ENCODE results near the gene MTMR12. TPM values are rescaled to one million over a fixed set of nuclear protein-coding genes. Genes with fewer than 3 reads are reported as not detected.

The MTMR12 gene
- total RNA-seq, 1 experiment from 2014 or later = 44.5 TPM

- no peaks in the 10 kb centered on the region for H3F3A ChIP-seq (ENCODE audit: insufficient read depth, low read depth)
- H3K9me2 ChIP-seq (ENCODE audit: insufficient read depth) = no peaks in the 10 kb centered on the region
- CTCF ChIA-PET = interaction anchor here (0.8 to 4.2 kb wide), 6 partner anchors 50 to 506 kb away, joined by 3 to 19 read pairs (median 6); no protein-coding TSS in a partner anchor
- TF ChIP-seq, protein P1, sequence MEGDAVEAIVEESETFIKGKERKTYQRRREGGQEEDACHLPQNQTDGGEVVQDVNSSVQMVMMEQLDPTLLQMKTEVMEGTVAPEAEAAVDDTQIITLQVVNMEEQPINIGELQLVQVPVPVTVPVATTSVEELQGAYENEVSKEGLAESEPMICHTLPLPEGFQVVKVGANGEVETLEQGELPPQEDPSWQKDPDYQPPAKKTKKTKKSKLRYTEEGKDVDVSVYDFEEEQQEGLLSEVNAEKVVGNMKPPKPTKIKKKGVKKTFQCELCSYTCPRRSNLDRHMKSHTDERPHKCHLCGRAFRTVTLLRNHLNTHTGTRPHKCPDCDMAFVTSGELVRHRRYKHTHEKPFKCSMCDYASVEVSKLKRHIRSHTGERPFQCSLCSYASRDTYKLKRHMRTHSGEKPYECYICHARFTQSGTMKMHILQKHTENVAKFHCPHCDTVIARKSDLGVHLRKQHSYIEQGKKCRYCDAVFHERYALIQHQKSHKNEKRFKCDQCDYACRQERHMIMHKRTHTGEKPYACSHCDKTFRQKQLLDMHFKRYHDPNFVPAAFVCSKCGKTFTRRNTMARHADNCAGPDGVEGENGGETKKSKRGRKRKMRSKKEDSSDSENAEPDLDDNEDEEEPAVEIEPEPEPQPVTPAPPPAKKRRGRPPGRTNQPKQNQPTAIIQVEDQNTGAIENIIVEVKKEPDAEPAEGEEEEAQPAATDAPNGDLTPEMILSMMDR (conservative IDR thresholded peaks at IDR 0.05) = no peak
- no peak for TF ChIP-seq EZH2 (IDR thresholded peaks at IDR 0.05; ENCODE audit: low read depth)
- no peaks in the 10 kb centered on the region for H4K20me1 ChIP-seq (ENCODE audit: insufficient read depth)
- H3K27ac ChIP-seq = no peak overlapping the region
- POLR2A ChIA-PET (ENCODE audit: unreplicated experiment) = no interaction called here
- BruUV-seq (replicated peaks) = no TSS peak
- no peaks in the 10 kb centered on the region for H3K27me3 ChIP-seq (ENCODE audit: insufficient read depth, low read depth)
- intact Hi-C loops (cut with micrococcal nuclease; ENCODE audit: unreplicated experiment) = no loop called here
- H2AFZ ChIP-seq = no peak overlapping the region
- DNase-seq = peak in 1 of 2 experiments; percentile 34
- H3K79me2 ChIP-seq (ENCODE audit: low read depth) = no peaks in the 10 kb centered on the region
- peaks cover 14% of the 10 kb centered on the region for H3K4me1 ChIP-seq (replicated peaks; ENCODE audit: insufficient read depth)
- H3K36me3 ChIP-seq (ENCODE audit: low read depth) = no peaks in the 10 kb centered on the region
- H3K9me3 ChIP-seq (ENCODE audit: insufficient read depth, low read depth) = peaks cover 5% of the 10 kb centered on the region; the same call in 1 of the 2 replicates
- peak overlapping the region; percentile 0; the same call in 1 of the 2 replicates for H3K4me2 ChIP-seq
- no peak overlapping the region for H3K4me3 ChIP-seq
Observed at GRCh38 chr5:32330126-32330971, 17.6 kb upstream of the MTMR12 start.

DNA sequence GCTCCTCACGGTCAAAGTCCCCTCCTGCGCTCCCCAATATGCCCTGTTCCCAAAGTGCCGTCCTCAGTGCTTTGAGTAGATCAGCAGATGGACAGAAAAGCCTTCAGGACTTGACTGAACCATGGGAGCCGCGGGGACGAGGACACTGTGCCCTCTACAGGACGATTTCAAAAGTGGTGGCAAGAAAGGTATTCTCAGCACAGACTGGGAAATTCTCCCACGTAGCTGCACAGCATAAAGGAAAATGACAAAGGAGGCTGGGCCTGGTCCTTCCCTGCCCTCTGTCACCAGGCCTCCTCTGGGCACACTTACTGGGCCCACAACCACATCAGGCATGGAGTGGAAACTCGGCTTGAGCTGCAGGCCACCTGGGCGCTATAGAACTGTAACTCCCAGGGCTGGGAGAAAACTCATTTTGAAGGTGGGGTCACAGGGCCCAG is 16.7 kb upstream of the MTMR12 start:
- intact Hi-C loops (cut with micrococcal nuclease; ENCODE audit: unreplicated experiment) = loop anchor here (1.0 to 10.0 kb wide), 6 partner anchors 97 to 745 kb away; no protein-coding TSS in a partner anchor
- H3K79me2 ChIP-seq (ENCODE audit: low read depth) = no peaks in the 10 kb centered on the region
- POLR2A ChIA-PET (ENCODE audit: unreplicated experiment) = no interaction called here
- H4K20me1 ChIP-seq (ENCODE audit: insufficient read depth) = no peaks in the 10 kb centered on the region
- H3K36me3 ChIP-seq (ENCODE audit: low read depth) = no peaks in the 10 kb centered on the region
- no peaks in the 10 kb centered on the region for H3K9me2 ChIP-seq (ENCODE audit: insufficient read depth)
- peaks cover 4% of the 10 kb centered on the region; the same call in 1 of the 2 replicates for H3K9me3 ChIP-seq (ENCODE audit: insufficient read depth, low read depth)
- BruUV-seq (replicated peaks) = no TSS peak
- CTCF ChIA-PET = interaction anchor here (0.6 to 4.2 kb wide), 10 partner anchors 13 to 505 kb away, joined by 3 to 19 read pairs (median 6); no protein-coding TSS in a partner anchor
- no peaks in the 10 kb centered on the region for H3F3A ChIP-seq (ENCODE audit: insufficient read depth, low read depth)
- DNase-seq = peak; percentile 60 to 72
- no peak overlapping the region for H3K4me3 ChIP-seq
- no peak overlapping the region for H3K27ac ChIP-seq
- H2AFZ ChIP-seq = no peak overlapping the region; the same call in 1 of the 2 replicates
- TF ChIP-seq EZH2 (IDR thresholded peaks at IDR 0.05; ENCODE audit: low read depth) = no peak
- TF ChIP-seq, protein P1 (conservative IDR thresholded peaks at IDR 0.05) = peak; percentile 83
- H3K4me1 ChIP-seq (replicated peaks; ENCODE audit: insufficient read depth) = peaks cover 14% of the 10 kb centered on the region
- no peaks in the 10 kb centered on the region for H3K27me3 ChIP-seq (ENCODE audit: insufficient read depth, low read depth)
- no peak overlapping the region for H3K4me2 ChIP-seq

DNA sequence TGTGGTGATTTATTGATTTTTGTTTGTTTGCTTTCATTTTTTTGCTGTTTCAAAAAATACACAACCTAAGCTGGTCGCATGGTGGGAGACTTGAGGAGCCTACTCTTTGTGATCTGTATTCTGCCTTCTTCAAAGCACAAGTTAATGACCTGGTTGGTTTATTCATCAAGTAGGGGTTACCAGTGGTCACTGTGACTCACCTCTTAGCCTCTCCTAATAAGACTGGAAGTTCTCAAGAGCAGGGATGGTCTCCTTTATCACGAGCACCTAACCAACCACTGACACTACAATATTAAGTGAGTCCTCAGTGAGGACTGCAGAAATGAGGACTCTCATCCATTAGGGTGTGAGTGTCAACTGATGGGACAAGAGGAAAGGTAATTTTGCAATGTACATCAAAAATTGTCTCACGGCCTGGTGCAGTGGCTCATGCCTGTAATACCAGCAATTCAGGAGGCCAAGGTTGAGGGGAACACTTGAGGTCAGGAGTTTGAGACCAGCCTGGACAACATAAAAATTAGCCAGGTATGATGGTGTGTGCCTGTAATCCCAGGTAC is 13.6 kb upstream of the MTMR12 start:
- Histone ChIP-seq H3K9me2 (ENCODE audit: insufficient read depth) (no peaks in the 10 kb centered on the region), H4K20me1 (ENCODE audit: insufficient read depth) (no peaks in the 10 kb centered on the region), H3K4me2 (no peak overlapping the region), H3K27me3 (ENCODE audit: insufficient read depth, low read depth) (no peaks in the 10 kb centered on the region), H3K27ac (no peak overlapping the region), H3K79me2 (ENCODE audit: low read depth) (no peaks in the 10 kb centered on the region), H3K36me3 (ENCODE audit: low read depth) (no peaks in the 10 kb centered on the region), H3F3A (ENCODE audit: insufficient read depth, low read depth) (no peaks in the 10 kb centered on the region), H2AFZ (no peak overlapping the region), H3K4me3 (no peak overlapping the region), H3K4me1 (replicated peaks; ENCODE audit: insufficient read depth) (peaks cover 9% of the 10 kb centered on the region), H3K9me3 (ENCODE audit: insufficient read depth, low read depth) (no peaks in the 10 kb centered on the region)
- intact Hi-C loops (cut with micrococcal nuclease; ENCODE audit: unreplicated experiment) = loop anchor here (5.0 to 10.0 kb wide), 3 partner anchors 219 to 741 kb away; no protein-coding TSS in a partner anchor
- CTCF ChIA-PET = no interaction called here
- TF ChIP-seq EZH2 (IDR thresholded peaks at IDR 0.05; ENCODE audit: low read depth) = no peak
- TF ChIP-seq, protein P1 (conservative IDR thresholded peaks at IDR 0.05) = no peak
- POLR2A ChIA-PET (ENCODE audit: unreplicated experiment) = no interaction called here
- no TSS peak for BruUV-seq (replicated peaks)
- peak in 1 of 2 experiments; percentile 74 for DNase-seq
